Activated B cell treated with CpG ODN at 0.5 μM for 24 hours (primary cell): Measurements from ENCODE around the gene PRKAR1B. TPM values are rescaled to one million over a fixed set of nuclear protein-coding genes. Genes with fewer than 3 reads are reported as not detected.
"Not testable (repeated sequence)": the region's sequence is repeated elsewhere in the genome, so short reads cannot be mapped to it uniquely, and the experiment has no call there.

Experiments
- ATAC-seq: fragments of 200-7000 bp; cut with Tn5 transposase; one replicate; pipeline ENCODE4 v1.10.0; 2021; ENCODE audit warnings: low read depth, mild to moderate bottlenecking, moderate library complexity
- CTCF ChIA-PET: fragments of 350-600 bp; sonication (Branson Sonifier 250); formaldehyde crosslinking; loops from one replicate; lab custom pipeline; 2021; ENCODE audit warnings: antibody characterized with exemption; lab: Charles Lee
- POLR2A ChIA-PET: fragments of 350-600 bp; sonication (Branson Sonifier 250); formaldehyde crosslinking; loops from one replicate; lab custom pipeline; 2021; ENCODE audit warnings: antibody characterized with exemption; lab: Charles Lee
- DNase-seq: peaks from one replicate; pipeline ENCODE4 v3.0.0; 2022
- H3K27ac Mint-ChIP-seq: one replicate; pipeline ENCODE4 v1.8.0; 2020; ENCODE audit warnings: mixed read lengths
- H3K27me3 Mint-ChIP-seq: one replicate; pipeline ENCODE4 v1.8.0; 2021; ENCODE audit warnings: mixed read lengths
- H3K36me3 Mint-ChIP-seq: one replicate; pipeline ENCODE4 v1.8.0; 2021; ENCODE audit warnings: low read depth, mixed read lengths
- H3K4me1 Mint-ChIP-seq: one replicate; pipeline ENCODE4 v1.8.0; 2021; ENCODE audit warnings: mixed read lengths
- H3K4me3 Mint-ChIP-seq: one replicate; pipeline ENCODE4 v1.8.0; 2020; ENCODE audit warnings: mild to moderate bottlenecking, mixed read lengths
- H3K9me3 Mint-ChIP-seq: one replicate; pipeline ENCODE4 v1.8.0; 2020; ENCODE audit warnings: mixed read lengths
- intact Hi-C: fragments of 100-400 bp; cut with micrococcal nuclease; formaldehyde crosslinking; loops from one replicate; pipeline ENCODE4 v1.15.1; 2024
- total RNA-seq: library from RNA; stranded (reverse); gene quantifications from 2 replicates; pipeline ENCODE4 v1.2.3, GENCODE V29; 2022
- TF ChIP-seq, protein P1 (sequence below): fragments of 200-600 bp; IDR thresholded peaks from one replicate; pipeline ENCODE4 v1.8.0; 2022; ENCODE audit warnings: antibody characterized with exemption, mild to moderate bottlenecking

PRKAR1B gene
- total RNA-seq, 1 donor from 2014 or later: 17.5 TPM

DNA sequence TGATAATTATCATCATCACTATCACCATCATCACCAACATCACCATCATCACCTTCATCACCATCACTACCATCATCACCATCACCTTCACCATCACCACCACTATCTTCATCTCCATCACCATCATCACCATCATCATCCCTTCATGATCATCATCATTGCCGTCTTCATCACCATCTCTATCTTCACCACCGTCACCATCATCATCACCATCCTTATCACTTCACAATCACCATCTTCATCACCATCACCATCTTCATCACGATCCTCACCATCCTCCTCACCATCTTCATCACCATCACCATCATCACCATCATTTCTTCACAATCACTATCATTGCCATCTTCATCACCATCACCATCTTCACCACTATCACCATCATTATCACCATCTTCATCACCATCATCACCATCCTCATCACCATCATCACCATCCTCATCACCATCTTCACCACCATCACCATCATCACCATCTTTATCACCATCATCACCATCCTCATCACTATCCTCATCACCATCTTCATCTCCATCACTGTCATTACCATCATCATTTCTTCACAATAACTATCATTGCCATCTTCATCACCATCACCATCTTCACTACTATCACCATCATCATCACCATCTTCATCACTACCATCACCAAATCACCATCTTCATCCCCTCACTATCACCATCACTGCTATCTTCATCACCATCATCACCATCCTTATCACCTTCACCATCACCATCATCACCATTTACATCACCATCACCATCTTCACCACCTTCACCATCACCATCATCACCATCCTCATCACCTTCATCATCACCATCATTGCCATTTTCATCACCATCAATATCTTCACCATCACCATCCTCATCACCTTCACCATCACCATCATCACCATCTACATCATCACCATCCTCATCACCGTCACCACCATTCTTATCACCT lies 73.0 kb downstream of the PRKAR1B start:
- no peak for DNase-seq
- ChIA-PET CTCF (no interaction called here), POLR2A (no interaction called here)

DNA sequence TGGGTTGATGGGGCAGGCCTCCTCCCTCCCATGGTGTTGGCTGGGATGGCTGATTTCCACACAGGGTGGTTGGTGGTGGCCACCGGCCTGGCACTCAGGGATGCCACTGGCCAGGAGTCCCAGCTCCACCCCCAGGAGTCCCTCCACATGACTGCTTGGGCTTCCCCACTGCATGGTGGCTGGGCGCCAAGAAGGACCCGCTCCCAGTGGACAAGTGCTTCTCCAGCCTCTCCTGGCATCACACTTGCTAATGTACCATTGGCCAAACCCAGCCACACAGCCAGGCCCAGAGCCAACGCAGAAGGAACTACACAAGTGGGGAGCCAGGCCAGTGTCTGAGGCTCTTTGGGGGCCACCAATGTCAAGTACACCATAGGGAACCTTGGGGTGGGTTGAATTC lies 74.2 kb downstream of the PRKAR1B start:
- TF ChIP-seq, protein P1, sequence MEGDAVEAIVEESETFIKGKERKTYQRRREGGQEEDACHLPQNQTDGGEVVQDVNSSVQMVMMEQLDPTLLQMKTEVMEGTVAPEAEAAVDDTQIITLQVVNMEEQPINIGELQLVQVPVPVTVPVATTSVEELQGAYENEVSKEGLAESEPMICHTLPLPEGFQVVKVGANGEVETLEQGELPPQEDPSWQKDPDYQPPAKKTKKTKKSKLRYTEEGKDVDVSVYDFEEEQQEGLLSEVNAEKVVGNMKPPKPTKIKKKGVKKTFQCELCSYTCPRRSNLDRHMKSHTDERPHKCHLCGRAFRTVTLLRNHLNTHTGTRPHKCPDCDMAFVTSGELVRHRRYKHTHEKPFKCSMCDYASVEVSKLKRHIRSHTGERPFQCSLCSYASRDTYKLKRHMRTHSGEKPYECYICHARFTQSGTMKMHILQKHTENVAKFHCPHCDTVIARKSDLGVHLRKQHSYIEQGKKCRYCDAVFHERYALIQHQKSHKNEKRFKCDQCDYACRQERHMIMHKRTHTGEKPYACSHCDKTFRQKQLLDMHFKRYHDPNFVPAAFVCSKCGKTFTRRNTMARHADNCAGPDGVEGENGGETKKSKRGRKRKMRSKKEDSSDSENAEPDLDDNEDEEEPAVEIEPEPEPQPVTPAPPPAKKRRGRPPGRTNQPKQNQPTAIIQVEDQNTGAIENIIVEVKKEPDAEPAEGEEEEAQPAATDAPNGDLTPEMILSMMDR: no peak
- DNase-seq (no peak), ATAC-seq (no peak)
- POLR2A ChIA-PET: no interaction called here
- H3K4me1 Mint-ChIP-seq: no peaks in the 10 kb centered on the region
- CTCF ChIA-PET: no interaction called here
- no peaks in the 10 kb centered on the region for H3K36me3 Mint-ChIP-seq
- no peaks in the 10 kb centered on the region for H3K27me3 Mint-ChIP-seq
- no peaks in the 10 kb centered on the region for H3K9me3 Mint-ChIP-seq
- intact Hi-C loops: no loop called here
- H3K4me3 Mint-ChIP-seq: no peak overlapping the region
- H3K27ac Mint-ChIP-seq: no peak overlapping the region

More for the DNA sequence above, 73.0 kb downstream of the PRKAR1B start:
- ATAC-seq: no peak
- TF ChIP-seq, protein P1: no peak
- Mint-ChIP-seq H3K36me3 (peaks cover 4% of the 10 kb centered on the region), H3K9me3 (no peaks in the 10 kb centered on the region), H3K4me3 (no peak overlapping the region), H3K27me3 (no peaks in the 10 kb centered on the region), H3K27ac (no peak overlapping the region), H3K4me1 (no peaks in the 10 kb centered on the region)
- intact Hi-C loops: no loop called here

DNA sequence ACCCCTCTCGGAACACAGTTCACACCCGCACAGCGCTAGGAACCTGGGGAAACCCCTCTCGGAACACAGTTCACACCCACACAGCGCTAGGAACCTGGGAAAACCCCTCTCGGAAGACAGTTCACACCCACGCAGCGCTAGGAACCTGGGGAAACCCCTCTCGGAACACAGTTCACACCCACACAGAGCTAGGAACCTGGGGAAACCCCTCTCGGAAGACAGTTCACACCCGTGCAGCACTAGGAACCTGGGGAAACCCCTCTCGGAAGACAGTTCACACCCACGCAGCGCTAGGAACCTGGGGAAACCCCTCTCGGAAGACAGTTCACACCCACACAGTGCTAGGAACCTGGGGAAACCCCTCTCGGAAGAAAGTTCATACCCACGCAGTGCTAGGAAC lies 74.9 kb downstream of the PRKAR1B start:
- CTCF ChIA-PET, intact Hi-C loops, H3K27me3 Mint-ChIP-seq, H3K36me3 Mint-ChIP-seq, H3K9me3 Mint-ChIP-seq, H3K4me3 Mint-ChIP-seq, POLR2A ChIA-PET, H3K27ac Mint-ChIP-seq, DNase-seq, H3K4me1 Mint-ChIP-seq, ATAC-seq: not testable (repeated sequence)

DNA sequence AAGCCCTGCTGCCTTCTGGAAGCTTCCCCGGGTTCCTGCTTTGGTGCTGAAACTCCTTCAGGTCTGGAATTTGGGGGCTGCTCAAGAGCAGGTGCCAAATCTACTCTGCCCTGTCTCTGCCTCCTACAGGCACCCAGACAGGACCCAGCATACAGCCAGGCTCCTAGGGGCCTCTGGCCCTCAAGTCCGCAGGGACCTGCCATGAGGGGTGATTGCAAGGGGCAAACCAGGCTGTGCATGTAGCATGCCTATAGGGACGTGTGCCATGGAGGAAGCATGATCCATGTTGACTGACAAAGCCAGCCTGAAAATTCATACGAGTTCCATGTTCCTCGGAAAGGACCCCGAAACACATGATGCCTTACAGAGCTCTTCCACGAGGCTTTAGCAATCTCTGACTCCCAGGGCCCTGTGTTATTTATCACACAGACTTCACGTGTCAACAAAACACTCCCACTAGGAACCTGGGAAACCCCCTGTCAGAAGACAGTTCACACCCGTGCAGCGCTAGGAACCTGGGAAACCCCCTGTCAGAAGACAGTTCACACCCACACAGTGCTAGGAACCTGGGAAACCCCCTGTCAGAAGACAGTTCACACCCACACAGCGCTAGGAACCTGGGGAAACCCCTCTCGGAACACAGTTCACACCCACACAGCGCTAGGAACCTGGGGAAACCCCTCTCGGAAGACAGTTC lies 75.9 kb downstream of the PRKAR1B start:
- no peak for DNase-seq
- H3K27me3 Mint-ChIP-seq: no peaks in the 10 kb centered on the region
- ATAC-seq: no peak

DNA sequence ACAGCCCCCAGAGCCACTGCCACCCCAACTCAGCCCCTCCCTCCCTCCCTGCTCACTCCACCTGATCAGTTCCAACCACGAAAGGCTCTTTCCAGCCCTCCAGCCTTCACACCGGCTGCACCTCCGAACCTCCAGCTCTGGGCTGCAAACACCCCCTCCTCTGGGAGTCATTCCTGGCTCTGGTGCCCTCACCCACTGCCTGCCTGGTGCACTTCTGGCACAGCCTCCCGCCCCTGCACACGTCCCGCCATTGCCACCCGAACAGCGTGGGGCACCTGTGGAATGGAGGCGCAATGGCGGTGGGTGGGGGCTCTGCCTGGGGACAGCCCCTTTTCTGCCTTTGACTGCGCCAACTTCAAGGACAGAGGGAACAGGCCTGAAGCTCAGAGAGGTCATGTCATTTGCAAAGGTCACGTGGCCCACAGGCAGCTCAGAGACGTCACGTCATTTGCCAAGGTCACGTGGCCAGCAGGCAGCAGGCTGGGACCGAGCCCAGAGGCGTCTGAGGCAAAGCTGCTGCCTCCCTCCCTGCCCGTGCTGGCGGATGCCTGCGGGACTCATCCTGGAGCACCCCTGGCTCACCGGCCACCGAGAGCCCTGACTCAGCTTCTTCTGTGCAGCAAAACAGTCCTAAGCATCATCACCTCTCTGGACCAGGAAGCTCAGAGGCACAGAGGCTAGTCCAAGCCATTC lies 76.6 kb downstream of the PRKAR1B start:
- no peak overlapping the region for H3K4me3 Mint-ChIP-seq
- DNase-seq (no peak), ATAC-seq (no peak)
- H3K27me3 Mint-ChIP-seq: no peaks in the 10 kb centered on the region
- TF ChIP-seq, protein P1: no peak
- no peaks in the 10 kb centered on the region for H3K9me3 Mint-ChIP-seq
- H3K36me3 Mint-ChIP-seq: peaks cover 2% of the 10 kb centered on the region
- no peak overlapping the region for H3K27ac Mint-ChIP-seq
- intact Hi-C loops: no loop called here
- ChIA-PET CTCF (no interaction called here), POLR2A (no interaction called here)
- H3K4me1 Mint-ChIP-seq: no peaks in the 10 kb centered on the region

More for the DNA sequence above, 75.9 kb downstream of the PRKAR1B start:
- TF ChIP-seq, protein P1: no peak
- Mint-ChIP-seq H3K36me3 (peaks cover 2% of the 10 kb centered on the region), H3K4me1 (no peaks in the 10 kb centered on the region), H3K4me3 (no peak overlapping the region), H3K9me3 (no peaks in the 10 kb centered on the region), H3K27ac (no peak overlapping the region)
- intact Hi-C loops: no loop called here
- ChIA-PET CTCF (no interaction called here), POLR2A (no interaction called here)
